ENCODE measurements around the gene SYT12.
A peak's percentile ranks its signal among the peaks of the same experiment; 100 is the strongest.

SYT12 gene

DNA sequence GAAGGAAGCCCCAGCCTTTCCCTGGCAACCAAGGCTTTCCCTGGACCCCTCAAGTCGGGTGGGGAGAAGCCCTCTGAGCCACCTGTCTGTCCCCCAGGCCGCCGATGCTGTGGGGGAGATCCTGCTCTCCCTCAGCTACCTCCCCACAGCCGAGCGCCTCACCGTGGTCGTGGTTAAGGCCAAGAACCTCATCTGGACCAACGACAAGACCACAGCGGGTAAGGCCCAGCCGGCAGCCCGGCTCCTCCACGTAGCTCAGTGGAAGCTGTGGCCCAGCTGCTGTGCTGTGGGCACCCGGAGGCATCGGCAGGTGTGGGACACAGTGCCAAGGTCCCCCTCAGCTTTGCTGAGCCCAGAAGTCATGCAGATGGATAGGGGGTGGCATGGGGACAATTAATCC lies 21.6 kb downstream of the SYT12 start:
- H3K9me2 ChIP-seq (replicated peaks; ENCODE audit: control insufficient read depth, low read length) = no peaks in the 10 kb centered on the region
- H3K4me1 ChIP-seq (ENCODE audit: control insufficient read depth, low read length) = peaks cover 5% of the 10 kb centered on the region
- no peak overlapping the region for H3K4me2 ChIP-seq (ENCODE audit: low read length)
- no peaks in the 10 kb centered on the region for H3K79me2 ChIP-seq (ENCODE audit: control insufficient read depth, low read length)
- no peak for TF ChIP-seq EZH2phosphoT487 (IDR thresholded peaks at IDR 0.05; ENCODE audit: borderline replicate concordance, low read length)
- TF ChIP-seq, protein P1, sequence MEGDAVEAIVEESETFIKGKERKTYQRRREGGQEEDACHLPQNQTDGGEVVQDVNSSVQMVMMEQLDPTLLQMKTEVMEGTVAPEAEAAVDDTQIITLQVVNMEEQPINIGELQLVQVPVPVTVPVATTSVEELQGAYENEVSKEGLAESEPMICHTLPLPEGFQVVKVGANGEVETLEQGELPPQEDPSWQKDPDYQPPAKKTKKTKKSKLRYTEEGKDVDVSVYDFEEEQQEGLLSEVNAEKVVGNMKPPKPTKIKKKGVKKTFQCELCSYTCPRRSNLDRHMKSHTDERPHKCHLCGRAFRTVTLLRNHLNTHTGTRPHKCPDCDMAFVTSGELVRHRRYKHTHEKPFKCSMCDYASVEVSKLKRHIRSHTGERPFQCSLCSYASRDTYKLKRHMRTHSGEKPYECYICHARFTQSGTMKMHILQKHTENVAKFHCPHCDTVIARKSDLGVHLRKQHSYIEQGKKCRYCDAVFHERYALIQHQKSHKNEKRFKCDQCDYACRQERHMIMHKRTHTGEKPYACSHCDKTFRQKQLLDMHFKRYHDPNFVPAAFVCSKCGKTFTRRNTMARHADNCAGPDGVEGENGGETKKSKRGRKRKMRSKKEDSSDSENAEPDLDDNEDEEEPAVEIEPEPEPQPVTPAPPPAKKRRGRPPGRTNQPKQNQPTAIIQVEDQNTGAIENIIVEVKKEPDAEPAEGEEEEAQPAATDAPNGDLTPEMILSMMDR (IDR thresholded peaks at IDR 0.05; ENCODE audit: low read depth, low read length, poor library complexity, severe bottlenecking) = peak; percentile 43
- H3K36me3 ChIP-seq (ENCODE audit: control insufficient read depth, low read length) = no peaks in the 10 kb centered on the region
- H3K9me3 ChIP-seq (ENCODE audit: control insufficient read depth, insufficient read depth, low read length) = no peaks in the 10 kb centered on the region
- H3K27me3 ChIP-seq (ENCODE audit: control insufficient read depth, low read length) = peaks cover 58% of the 10 kb centered on the region
- no peak overlapping the region for H3K27ac ChIP-seq (ENCODE audit: low read depth, low read length)
- H3K4me3 ChIP-seq (ENCODE audit: low read length) = no peak overlapping the region
- peaks cover 2% of the 10 kb centered on the region; the same call in 1 of the 2 replicates for H4K20me1 ChIP-seq (ENCODE audit: control insufficient read depth, insufficient read depth, low read depth, low read length)
- H3F3A ChIP-seq (ENCODE audit: control insufficient read depth, insufficient read depth) = peaks cover 2% of the 10 kb centered on the region; the same call in 1 of the 2 replicates

DNA sequence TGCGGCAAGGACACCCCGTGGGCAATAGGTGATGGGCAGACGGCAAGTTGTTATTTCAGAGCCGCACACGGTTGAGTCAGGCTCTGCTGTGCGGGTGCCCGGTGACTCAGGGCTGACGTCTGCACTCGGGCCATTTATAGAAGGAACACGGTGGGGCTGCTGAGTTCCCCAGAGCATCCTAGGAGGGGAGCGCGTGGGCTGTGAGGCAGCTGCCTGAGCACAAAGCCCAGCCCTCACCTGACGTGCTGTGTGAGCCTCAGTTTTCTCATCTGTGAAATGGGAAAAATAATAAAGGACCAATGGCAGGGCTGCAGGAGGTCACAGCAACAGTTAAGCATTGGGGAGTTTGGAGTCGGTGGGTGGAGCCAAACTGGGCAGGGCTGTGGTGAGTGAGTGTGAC lies 22.4 kb downstream of the SYT12 start:
- Histone ChIP-seq H3K4me3 (ENCODE audit: low read length) (no peak overlapping the region), H3K9me2 (replicated peaks; ENCODE audit: control insufficient read depth, low read length) (no peaks in the 10 kb centered on the region), H3K27me3 (ENCODE audit: control insufficient read depth, low read length) (peaks cover 55% of the 10 kb centered on the region), H4K20me1 (ENCODE audit: control insufficient read depth, insufficient read depth, low read depth, low read length) (peaks cover 2% of the 10 kb centered on the region; the same call in 1 of the 2 replicates), H3K4me1 (ENCODE audit: control insufficient read depth, low read length) (peaks cover 5% of the 10 kb centered on the region), H3K79me2 (ENCODE audit: control insufficient read depth, low read length) (no peaks in the 10 kb centered on the region), H3K36me3 (ENCODE audit: control insufficient read depth, low read length) (no peaks in the 10 kb centered on the region), H3F3A (ENCODE audit: control insufficient read depth, insufficient read depth) (peaks cover 2% of the 10 kb centered on the region; the same call in 1 of the 2 replicates), H3K27ac (ENCODE audit: low read depth, low read length) (no peak overlapping the region), H3K4me2 (ENCODE audit: low read length) (no peak overlapping the region), H3K9me3 (ENCODE audit: control insufficient read depth, insufficient read depth, low read length) (no peaks in the 10 kb centered on the region)
- TF ChIP-seq, protein P1 (IDR thresholded peaks at IDR 0.05; ENCODE audit: low read depth, low read length, poor library complexity, severe bottlenecking) = no peak
- TF ChIP-seq EZH2phosphoT487 (IDR thresholded peaks at IDR 0.05; ENCODE audit: borderline replicate concordance, low read length) = no peak

DNA sequence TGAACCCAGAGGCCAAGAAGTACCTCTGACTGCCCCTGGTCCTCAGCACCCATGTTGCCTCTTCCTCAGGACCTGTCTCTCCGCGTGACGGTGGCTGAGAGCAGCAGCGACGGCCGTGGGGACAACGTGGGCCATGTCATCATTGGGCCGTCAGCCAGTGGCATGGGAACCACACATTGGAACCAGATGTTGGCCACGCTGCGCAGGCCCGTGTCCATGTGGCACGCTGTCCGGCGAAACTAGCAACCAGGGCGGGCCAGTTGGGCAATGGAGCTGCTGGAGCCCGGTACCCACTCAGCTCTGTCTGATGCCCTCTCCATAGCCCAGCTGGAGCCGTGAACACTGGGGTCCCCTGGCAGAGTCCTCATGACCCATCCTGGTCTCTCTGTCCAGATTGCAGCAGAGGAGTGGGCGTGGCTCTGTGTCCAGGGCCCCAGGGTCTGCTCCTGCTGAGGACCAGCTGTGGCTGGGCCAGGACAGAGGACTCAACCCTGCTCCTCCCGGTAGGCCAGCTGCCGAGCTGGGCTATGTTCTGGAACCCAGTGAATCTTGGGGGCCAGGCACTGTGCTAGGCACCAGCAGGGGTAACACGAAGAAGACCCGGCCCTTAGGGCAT lies 25.7 kb downstream of the SYT12 start:
- H3K27me3 ChIP-seq (ENCODE audit: control insufficient read depth, low read length) = peaks cover 57% of the 10 kb centered on the region
- H3K9me2 ChIP-seq (replicated peaks; ENCODE audit: control insufficient read depth, low read length) = no peaks in the 10 kb centered on the region
- no peaks in the 10 kb centered on the region for H3K9me3 ChIP-seq (ENCODE audit: control insufficient read depth, insufficient read depth, low read length)
- H3K79me2 ChIP-seq (ENCODE audit: control insufficient read depth, low read length) = no peaks in the 10 kb centered on the region
- peaks cover 2% of the 10 kb centered on the region; the same call in 1 of the 2 replicates for H4K20me1 ChIP-seq (ENCODE audit: control insufficient read depth, insufficient read depth, low read depth, low read length)
- no peak overlapping the region for H3K4me2 ChIP-seq (ENCODE audit: low read length)
- H3F3A ChIP-seq (ENCODE audit: control insufficient read depth, insufficient read depth) = peaks cover 2% of the 10 kb centered on the region; the same call in 1 of the 2 replicates
- no peaks in the 10 kb centered on the region for H3K4me1 ChIP-seq (ENCODE audit: control insufficient read depth, low read length)
- no peaks in the 10 kb centered on the region for H3K36me3 ChIP-seq (ENCODE audit: control insufficient read depth, low read length)
- no peak overlapping the region for H3K4me3 ChIP-seq (ENCODE audit: low read length)
- no peak overlapping the region for H3K27ac ChIP-seq (ENCODE audit: low read depth, low read length)
- TF ChIP-seq EZH2phosphoT487 (IDR thresholded peaks at IDR 0.05; ENCODE audit: borderline replicate concordance, low read length) = no peak
- TF ChIP-seq, protein P1 (IDR thresholded peaks at IDR 0.05; ENCODE audit: low read depth, low read length, poor library complexity, severe bottlenecking) = no peak
